Neural cell (in vitro differentiated cells): Measurements from ENCODE around the gene GPSM3. TPM values are rescaled to one million over a fixed set of nuclear protein-coding genes. Genes with fewer than 3 reads are reported as not detected.

Source experiments
- H2AFZ ChIP-seq: fragments of 200-600, 300-800 bp; sonication (generic), shearing (Covaris generic); 2 replicates; pipeline ENCODE4 v1.6.0; 2014; ENCODE audit warnings: low read depth, mild to moderate bottlenecking, antibody characterized with exemption, low read length, moderate library complexity
- H3F3A ChIP-seq: fragments of 200-600 bp; shearing (Covaris generic); 2 replicates; pipeline ENCODE4 v1.6.1; 2016; ENCODE audit warnings: mild to moderate bottlenecking, moderate library complexity, mixed read lengths, antibody characterized with exemption, low read length; ENCODE audit not compliant: insufficient read depth, poor library complexity, severe bottlenecking
- H3K27ac ChIP-seq: fragments of 200-600, 300-800 bp; sonication (generic), shearing (Covaris generic); 2 replicates; pipeline ENCODE4 v1.5.1; 2014; ENCODE audit warnings: mild to moderate bottlenecking, low read length, moderate library complexity
- H3K27me3 ChIP-seq: fragments of 300-800, 200-600 bp; sonication (generic), shearing (Covaris generic); 2 replicates; pipeline ENCODE4 v1.6.0; 2014; ENCODE audit warnings: mild to moderate bottlenecking, low read depth, low read length, moderate library complexity; ENCODE audit not compliant: insufficient read depth
- H3K36me3 ChIP-seq: fragments of 300-800, 200-600 bp; sonication (generic), shearing (Covaris generic); 2 replicates; pipeline ENCODE4 v1.5.1; 2014; ENCODE audit warnings: mild to moderate bottlenecking, antibody characterized with exemption, low read length, moderate library complexity; ENCODE audit not compliant: insufficient read depth
- H3K4me2 ChIP-seq: fragments of 300-800, 200-600 bp; sonication (generic), shearing (Covaris generic); 2 replicates; pipeline ENCODE4 v1.6.0; 2014; ENCODE audit warnings: mild to moderate bottlenecking, low read length
- H3K4me3 ChIP-seq: fragments of 300-800, 200-600 bp; sonication (generic), shearing (Covaris generic); 2 replicates; pipeline ENCODE4 v1.5.1; 2014; ENCODE audit warnings: mild to moderate bottlenecking, low read length, moderate library complexity
- H3K79me2 ChIP-seq: fragments of 200-600 bp; shearing (Covaris generic); replicated peaks from 2 replicates; pipeline ENCODE4 v1.6.0; 2014; ENCODE audit warnings: mild to moderate bottlenecking, low read length, moderate library complexity; ENCODE audit not compliant: insufficient read depth
- H3K9ac ChIP-seq: fragments of 300-800, 200-600 bp; sonication (generic), shearing (Covaris generic); 2 replicates; pipeline ENCODE4 v1.6.1; 2016; ENCODE audit warnings: mild to moderate bottlenecking, low read length, mixed read lengths
- H3K9me2 ChIP-seq: fragments of 200-600 bp; shearing (Covaris generic); 2 replicates; pipeline ENCODE4 v1.6.1; 2016; ENCODE audit warnings: mild to moderate bottlenecking, low read length, mixed read lengths; ENCODE audit not compliant: insufficient read depth
- H3K9me3 ChIP-seq: fragments of 200-600, 300-800 bp; sonication (generic), shearing (Covaris generic); 2 replicates; pipeline ENCODE4 v1.6.1; 2016; ENCODE audit warnings: mild to moderate bottlenecking, mixed run types, low read length, moderate library complexity, mixed read lengths
- H4K20me1 ChIP-seq: fragments of 200-600 bp; shearing (Covaris generic); 2 replicates; pipeline ENCODE4 v1.6.1; 2016; ENCODE audit warnings: mild to moderate bottlenecking, mixed run types; ENCODE audit not compliant: insufficient read depth
- EP300 ChIP-seq: fragments of 450-650 bp; conservative IDR thresholded peaks from 2 replicates; pipeline ENCODE4 v1.6.1; 2014; ENCODE audit warnings: antibody characterized with exemption, mild to moderate bottlenecking, moderate library complexity; ENCODE audit not compliant: poor library complexity, severe bottlenecking
- EZH2 ChIP-seq: fragments of 200-600, 300-800 bp; shearing (Covaris generic), sonication (generic); IDR thresholded peaks from 2 replicates; pipeline ENCODE4 v1.6.1; 2014; ENCODE audit warnings: antibody characterized with exemption, low read length, borderline replicate concordance, mild to moderate bottlenecking; ENCODE audit not compliant: insufficient read depth, poor library complexity, severe bottlenecking
- MXI1 ChIP-seq: fragments of 450-650 bp; conservative IDR thresholded peaks from 2 replicates; pipeline ENCODE4 v1.6.1; 2014; ENCODE audit warnings: antibody characterized with exemption, mild to moderate bottlenecking; ENCODE audit not compliant: poor library complexity, severe bottlenecking
- POLR2AphosphoS5 ChIP-seq: IDR thresholded peaks from 2 replicates; pipeline ENCODE4 v1.6.1; 2012
- RAD21 ChIP-seq: fragments of 450-650 bp; conservative IDR thresholded peaks from 2 replicates; pipeline ENCODE4 v1.6.1; 2014; ENCODE audit warnings: antibody characterized with exemption, mild to moderate bottlenecking, moderate library complexity
- REST ChIP-seq: IDR thresholded peaks from 2 replicates; pipeline ENCODE4 v1.6.1; 2012; ENCODE audit warnings: borderline replicate concordance
- SMC3 ChIP-seq: fragments of 450-650 bp; conservative IDR thresholded peaks from 2 replicates; pipeline ENCODE4 v1.6.1; 2014; ENCODE audit warnings: antibody characterized with exemption, mild to moderate bottlenecking, moderate library complexity; ENCODE audit not compliant: poor library complexity
- TAF1 ChIP-seq: IDR thresholded peaks from 2 replicates; pipeline ENCODE4 v1.6.1; 2012; ENCODE audit warnings: low read depth
- polyA plus RNA-seq: library from polyadenylated mRNA; depleted of rRNA; stranded (reverse); fragments of >200 nt; gene quantifications from 2 replicates; pipeline ENCODE4 v1.2.3, GENCODE V29; 2014
- TF ChIP-seq, protein P1 (sequence below): fragments of 450-650 bp; IDR thresholded peaks from 2 replicates; pipeline ENCODE4 v1.5.1; 2014; ENCODE audit warnings: antibody characterized with exemption, mild to moderate bottlenecking, moderate library complexity; ENCODE audit not compliant: poor library complexity, severe bottlenecking

Gene GPSM3
- polyA plus RNA-seq, 1 donor from 2014 or later: 1.2 TPM

DNA sequence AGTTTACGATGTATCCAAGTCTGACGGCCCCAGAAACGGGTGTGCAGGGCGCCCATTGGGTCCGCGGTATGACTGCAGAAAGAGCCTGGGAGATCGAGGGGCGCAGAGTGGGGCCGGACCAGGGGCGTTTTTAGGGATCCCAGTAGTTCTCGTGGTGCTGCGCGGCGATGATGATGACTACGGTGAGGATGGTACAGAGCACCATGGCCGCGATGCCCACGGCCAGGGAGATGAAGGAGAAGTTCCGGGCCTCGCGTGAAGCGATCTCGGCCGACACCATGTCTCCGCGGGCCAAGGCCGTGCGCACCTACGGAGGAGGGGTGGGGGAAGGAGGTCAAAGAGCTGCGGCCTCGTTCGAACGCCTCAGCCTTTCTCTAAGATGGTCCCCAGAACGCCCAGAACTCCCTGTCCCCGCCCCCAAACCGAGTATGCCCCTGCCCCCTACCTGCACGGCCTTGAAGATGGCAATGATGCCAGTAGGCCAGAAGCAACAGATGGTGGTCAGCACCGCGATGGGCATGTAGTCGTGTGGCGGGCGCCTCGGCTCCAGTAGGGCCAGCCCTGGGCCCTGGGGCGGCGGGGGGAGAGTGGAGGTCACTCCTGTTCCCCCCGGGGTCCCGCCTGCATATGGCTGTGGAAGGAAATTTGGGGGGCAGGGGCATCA lies 43.2 kb downstream of the GPSM3 start:
- Histone ChIP-seq H3K9me2 (no peaks in the 10 kb centered on the region), H3K27me3 (peaks cover 47% of the 10 kb centered on the region), H3K4me3 (no peak overlapping the region), H3K79me2 (no peaks in the 10 kb centered on the region), H3F3A (no peaks in the 10 kb centered on the region), H3K27ac (no peak overlapping the region), H3K9me3 (no peaks in the 10 kb centered on the region), H3K36me3 (no peaks in the 10 kb centered on the region), H2AFZ (no peak overlapping the region), H3K9ac (no peak overlapping the region), H4K20me1 (no peaks in the 10 kb centered on the region), H3K4me2 (no peak overlapping the region)
- TF ChIP-seq POLR2AphosphoS5 (no peak), TAF1 (no peak)

- Histone ChIP-seq H3K9ac (no peak overlapping the region), H4K20me1 (no peaks in the 10 kb centered on the region), H3K36me3 (no peaks in the 10 kb centered on the region), H3K79me2 (no peaks in the 10 kb centered on the region), H3K9me3 (no peaks in the 10 kb centered on the region), H3F3A (no peaks in the 10 kb centered on the region), H3K27ac (no peak overlapping the region), H2AFZ (no peak overlapping the region), H3K27me3 (peaks cover 47% of the 10 kb centered on the region), H3K4me3 (no peak overlapping the region), H3K4me2 (no peak overlapping the region), H3K9me2 (no peaks in the 10 kb centered on the region)
- TF ChIP-seq SMC3 (no peak), EP300 (no peak), REST (no peak), EZH2 (no peak), POLR2AphosphoS5 (no peak), TAF1 (no peak), RAD21 (no peak), MXI1 (no peak)
- TF ChIP-seq, protein P1, sequence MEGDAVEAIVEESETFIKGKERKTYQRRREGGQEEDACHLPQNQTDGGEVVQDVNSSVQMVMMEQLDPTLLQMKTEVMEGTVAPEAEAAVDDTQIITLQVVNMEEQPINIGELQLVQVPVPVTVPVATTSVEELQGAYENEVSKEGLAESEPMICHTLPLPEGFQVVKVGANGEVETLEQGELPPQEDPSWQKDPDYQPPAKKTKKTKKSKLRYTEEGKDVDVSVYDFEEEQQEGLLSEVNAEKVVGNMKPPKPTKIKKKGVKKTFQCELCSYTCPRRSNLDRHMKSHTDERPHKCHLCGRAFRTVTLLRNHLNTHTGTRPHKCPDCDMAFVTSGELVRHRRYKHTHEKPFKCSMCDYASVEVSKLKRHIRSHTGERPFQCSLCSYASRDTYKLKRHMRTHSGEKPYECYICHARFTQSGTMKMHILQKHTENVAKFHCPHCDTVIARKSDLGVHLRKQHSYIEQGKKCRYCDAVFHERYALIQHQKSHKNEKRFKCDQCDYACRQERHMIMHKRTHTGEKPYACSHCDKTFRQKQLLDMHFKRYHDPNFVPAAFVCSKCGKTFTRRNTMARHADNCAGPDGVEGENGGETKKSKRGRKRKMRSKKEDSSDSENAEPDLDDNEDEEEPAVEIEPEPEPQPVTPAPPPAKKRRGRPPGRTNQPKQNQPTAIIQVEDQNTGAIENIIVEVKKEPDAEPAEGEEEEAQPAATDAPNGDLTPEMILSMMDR: no peak
Observed at GRCh38 chr6:32148289-32149091, 44.0 kb downstream of the GPSM3 start.
